NOMO-1 treated with DMSO at 0.1 percent for 48 hours (cell line): ENCODE measurements around the gene LHFPL2.
"Not testable (repeated sequence)": the region's sequence is repeated elsewhere in the genome, so short reads cannot be mapped to it uniquely, and the experiment has no call there.

ENCODE experiments used
- DNase-seq: peaks from one replicate; lab custom pipeline; 2025; ENCODE audit not compliant: unreplicated experiment; lab: John Stamatoyannopoulos, UW

LHFPL2 gene, protein sequence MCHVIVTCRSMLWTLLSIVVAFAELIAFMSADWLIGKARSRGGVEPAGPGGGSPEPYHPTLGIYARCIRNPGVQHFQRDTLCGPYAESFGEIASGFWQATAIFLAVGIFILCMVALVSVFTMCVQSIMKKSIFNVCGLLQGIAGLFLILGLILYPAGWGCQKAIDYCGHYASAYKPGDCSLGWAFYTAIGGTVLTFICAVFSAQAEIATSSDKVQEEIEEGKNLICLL

DNA sequence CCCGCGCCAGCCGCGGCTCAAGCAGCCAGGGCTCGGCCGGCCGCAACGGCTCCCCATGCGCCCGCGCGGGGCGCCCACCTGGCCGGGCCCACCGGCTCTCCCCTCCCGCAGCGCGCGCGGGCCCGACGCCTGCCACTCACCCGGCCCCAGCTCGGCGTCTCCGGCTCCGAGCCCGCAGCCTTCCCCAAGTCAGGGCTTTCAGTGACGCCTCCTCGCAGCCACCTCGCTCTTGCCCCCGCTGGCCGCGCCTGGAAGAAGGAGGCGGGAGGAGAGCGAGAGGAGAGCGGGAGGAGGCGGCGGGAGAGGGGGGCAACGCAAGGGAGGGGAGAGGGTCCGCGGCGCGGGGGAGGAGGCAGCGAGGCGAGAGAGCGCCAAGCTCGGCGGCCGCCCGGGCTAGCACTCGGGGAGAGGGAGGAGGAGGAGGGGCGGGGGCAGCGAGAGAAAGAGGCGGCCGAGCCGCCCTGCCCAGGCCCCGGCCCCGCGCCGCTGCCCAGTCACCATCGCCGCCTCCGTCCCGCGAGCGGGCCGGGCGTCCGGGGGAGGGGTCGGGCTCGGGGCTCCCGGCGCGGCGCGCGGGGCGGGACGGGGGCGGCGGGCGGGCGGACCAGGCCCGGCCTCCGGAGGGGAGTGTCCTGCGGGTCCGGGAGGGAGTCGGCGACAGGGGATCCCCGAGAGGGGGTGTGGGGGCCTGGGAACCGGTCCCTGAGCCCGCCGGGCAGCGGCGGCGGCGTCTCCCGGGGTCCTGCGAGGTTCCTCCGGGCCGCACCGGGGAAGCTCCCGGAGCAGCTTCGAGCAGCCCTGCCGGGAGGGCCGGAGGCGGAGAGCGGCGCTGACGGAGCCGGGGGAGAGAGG, at the start of gene LHFPL2:
TSS of gene LHFPL2 (minus strand) at position 414 of the 852 bp plus-strand sequence. CDS start 138,559 bp downstream, outside the sequence.
- no peak for DNase-seq

GRCh38 chr5:78696637-78697036, 48.1 kb upstream of the LHFPL2 start:
- DNase-seq, result no peak

- DNase-seq, result not testable (repeated sequence)
Observed at GRCh38 chr5:78696052-78696451, 47.5 kb upstream of the LHFPL2 start.

DNA sequence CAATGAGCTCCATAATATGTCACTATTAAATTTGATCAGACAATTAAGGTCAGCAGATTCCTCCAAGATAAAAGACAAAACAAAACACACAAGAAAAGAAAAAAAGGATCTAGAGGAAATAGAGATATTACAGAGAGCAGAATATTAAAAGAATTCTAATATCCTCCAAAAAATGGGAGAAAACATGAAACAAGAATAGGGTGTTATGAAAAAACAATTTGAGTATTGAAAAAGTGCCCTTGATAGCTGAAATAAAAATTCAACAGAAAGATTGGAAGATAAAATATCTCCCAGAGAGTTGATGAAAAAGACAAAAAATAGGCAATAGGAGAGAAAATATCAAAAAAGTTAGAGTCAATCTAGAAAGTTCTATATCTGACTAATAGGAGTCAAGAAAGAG, 44.8 kb upstream of the LHFPL2 start:
- no peak for DNase-seq

- no peak for DNase-seq
Observed at GRCh38 chr5:78691084-78691960, 42.8 kb upstream of the LHFPL2 start.

GRCh38 chr5:78690253-78690972, 41.8 kb upstream of the LHFPL2 start:
- DNase-seq, result no peak

DNA sequence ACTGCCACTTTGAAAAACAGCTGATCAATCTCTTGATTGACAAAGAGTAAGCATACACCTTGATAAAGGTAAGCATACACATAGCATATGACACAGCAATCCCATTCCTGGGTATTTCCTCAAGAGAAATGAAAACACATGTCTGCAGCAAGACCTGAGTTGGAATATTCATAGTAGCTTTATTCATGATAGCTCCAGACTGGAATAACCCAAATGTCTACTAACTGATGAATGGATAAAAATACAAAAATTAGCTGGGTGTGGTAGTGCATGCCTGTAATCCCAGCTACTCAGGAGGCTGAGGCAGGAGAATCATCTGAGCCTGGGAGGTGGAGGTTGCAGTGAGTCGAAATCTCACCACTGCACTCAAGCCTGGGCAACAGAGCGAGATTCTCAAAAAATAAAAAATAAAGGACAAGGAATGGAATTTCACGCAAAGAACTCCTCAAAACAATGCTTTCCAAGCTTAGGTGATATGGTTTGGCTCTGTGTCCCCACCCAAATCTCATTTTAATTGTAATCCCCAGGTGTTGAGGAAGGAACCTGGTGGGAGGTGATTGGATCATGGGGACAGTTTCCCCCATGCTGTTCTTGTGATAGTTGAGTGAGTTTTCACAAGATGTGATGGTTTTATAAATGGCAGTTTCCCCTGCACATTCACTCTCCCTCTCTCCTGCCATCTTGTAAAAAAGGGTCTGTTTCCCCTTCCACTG, 41.1 kb upstream of the LHFPL2 start:
- no peak for DNase-seq

DNA sequence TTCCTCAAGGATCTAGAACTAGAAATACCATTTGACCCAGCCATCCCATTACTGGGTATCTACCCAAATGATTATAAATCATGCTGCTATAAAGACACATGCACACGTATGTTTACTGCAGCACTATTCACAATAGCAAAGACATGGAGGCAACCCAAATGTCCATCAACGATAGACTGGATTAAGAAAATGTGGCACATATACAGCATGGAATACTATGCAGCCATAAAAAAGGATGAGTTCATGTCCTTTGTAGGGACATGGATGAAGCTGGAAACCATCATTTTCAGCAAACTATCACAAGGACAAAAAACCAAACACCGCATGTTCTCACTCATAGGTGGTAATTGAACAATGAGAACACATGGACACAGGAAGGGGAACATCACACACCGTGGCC, 38.9 kb upstream of the LHFPL2 start:
- DNase-seq, result not testable (repeated sequence)

GRCh38 chr5:78683905-78684304, 35.3 kb upstream of the LHFPL2 start:
- DNase-seq, result not testable (repeated sequence)

DNA sequence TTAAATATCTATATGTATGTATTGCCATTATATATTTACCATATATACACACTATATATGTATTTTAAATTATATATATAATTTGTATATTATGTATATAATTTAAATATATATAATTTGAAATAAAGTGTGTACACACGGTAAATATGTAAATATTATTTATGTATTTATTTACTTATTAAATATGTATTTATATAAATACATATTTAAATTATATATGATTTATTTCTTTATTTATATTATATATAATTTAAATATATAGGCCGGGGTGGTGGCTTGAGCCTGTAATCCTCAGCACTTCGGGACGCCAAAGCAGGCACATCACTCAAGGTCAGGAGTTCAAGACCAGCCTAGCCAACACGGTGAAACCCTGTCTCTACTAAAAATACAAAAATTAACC, 31.3 kb upstream of the LHFPL2 start:
- no peak for DNase-seq

- no peak for DNase-seq
Observed at GRCh38 chr5:78677777-78678668, 29.5 kb upstream of the LHFPL2 start.

DNA sequence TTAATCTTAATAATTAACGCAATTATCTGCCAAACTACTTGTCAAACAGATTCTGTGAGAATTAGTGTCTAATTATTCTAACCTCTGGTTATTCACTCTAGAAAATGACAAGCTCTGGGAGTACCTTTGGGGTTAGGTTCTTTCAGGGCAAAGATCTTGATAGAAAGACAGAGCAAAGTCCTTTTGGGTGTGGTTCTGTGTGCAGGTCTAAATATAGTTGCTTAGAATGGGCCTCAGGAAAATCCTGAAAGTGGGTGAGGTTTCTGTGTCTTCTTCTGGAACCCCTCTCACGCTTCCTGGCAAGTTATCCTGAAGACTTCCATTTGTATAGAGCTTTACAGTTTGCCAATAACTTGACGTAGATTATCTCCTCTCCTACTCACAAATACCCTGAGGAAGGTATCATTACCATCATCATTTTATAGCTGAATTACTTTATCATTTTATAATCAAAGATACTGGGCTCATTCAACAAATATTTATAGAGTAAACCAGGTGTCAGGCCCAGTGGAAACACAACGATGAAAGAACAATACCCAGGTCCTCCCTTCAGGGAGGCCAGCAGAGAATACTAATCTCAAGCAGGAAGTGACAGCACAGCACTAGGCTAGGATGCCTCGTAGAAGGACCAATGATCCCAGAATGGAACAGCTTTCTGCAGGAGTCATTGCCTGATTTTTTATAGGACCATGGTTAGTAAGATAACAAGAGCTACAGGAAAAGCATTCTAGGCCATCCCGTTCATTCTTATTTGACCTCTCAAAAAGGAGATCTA, 27.6 kb upstream of the LHFPL2 start:
- no peak for DNase-seq

DNA sequence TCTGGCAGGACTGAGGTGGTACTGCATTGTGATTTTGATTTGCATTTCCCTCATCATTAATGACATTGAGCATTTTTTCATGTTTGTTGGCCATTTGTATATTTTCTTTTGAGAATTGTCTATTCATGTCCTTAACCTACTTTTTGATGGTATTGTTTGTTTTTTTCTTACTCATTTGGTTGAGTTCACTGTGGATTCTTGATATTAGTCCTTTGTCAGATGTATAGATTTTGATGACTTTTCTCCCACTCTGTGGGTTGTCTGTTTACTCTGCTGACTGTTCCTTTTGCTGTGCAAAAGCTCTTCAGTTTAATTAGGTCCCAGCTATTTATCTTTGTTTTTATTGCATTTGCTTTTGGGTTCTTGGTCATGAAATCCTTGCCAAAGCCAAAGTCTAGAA, 25.3 kb upstream of the LHFPL2 start:
- not testable (repeated sequence) for DNase-seq

DNA sequence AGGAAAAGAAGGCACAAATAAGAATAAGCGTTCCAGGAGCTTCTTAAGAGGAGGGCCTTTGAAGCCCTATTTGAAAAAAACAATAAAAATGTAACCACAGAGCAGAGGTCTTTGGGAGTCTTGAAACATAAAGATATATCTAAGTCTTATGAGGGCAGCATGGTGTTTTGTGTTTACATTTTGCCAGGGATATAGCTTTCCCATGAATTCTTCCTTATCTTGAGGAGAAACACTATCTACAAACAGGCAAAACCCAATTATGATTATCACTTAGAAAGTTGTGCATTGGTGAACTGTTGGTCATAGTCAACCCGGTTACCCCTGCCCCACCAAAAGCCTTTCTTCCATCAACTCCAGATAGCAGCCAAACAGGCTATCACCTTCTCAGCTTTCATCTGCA, 23.6 kb upstream of the LHFPL2 start:
- no peak for DNase-seq

- DNase-seq, result no peak
Observed at GRCh38 chr5:78671609-78672008, 23.0 kb upstream of the LHFPL2 start.

DNA sequence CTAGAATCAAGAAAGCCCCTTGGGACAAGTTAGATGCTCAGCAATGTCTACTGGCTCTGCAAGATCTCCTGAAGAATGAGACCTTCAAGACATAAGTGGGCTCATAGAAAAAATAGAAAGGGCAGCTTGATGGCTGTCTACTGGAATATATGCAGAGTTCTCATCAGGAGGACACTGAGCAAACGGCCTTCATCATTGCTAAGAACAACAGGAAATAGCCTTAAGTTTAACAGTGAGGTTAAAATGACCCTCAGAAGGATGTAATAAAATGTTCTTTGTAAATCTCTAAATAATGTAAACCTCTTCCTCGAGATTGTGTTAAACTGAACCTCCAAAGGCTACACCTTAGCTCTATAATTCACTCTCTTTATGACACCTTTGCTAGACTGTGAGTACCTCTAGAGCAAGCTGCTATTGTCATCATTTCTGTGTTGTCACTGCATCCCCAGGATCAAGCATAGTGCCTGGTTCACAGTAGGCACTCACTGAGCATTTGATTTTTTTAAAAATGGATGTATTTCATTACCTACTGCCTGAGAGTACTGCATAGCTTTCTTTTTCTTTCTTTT, 22.2 kb upstream of the LHFPL2 start:
- no peak for DNase-seq

- no peak for DNase-seq
Observed at GRCh38 chr5:78669331-78669730, 20.8 kb upstream of the LHFPL2 start.

DNA sequence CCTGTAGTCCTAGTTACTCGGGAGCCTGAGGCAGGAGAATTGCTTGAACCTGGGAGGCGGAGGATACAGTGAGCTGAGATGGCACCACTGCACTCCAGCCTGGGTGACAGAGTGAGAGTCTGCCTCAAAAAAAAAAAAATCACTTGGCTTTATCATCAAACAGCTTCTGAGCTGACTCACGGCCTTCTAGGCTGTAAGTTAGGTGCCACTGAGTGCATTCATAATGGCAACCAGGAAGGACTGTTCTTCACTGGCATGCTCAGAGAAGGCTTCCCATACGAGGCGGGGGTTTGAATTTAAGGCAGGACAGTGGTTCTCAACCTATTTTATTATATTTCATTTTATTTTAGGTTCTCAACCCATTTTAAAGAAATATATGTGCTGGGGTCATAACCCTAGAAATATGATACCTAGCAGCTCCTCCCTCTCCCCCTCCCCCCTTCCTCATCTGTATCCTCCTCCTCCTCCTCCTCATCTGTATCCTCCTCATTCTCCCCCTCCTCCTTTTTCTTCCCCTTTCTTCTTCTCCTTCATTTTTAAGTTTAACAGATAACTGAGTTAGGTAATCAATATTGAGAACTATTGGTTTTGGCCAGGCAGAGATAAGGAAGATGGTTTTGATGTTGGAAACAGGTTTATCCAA, 19.0 kb upstream of the LHFPL2 start:
- DNase-seq, result no peak
